PC-3 (cell line): Measurements from ENCODE around the gene MIF4GD. TPM values are rescaled to one million over a fixed set of nuclear protein-coding genes. Genes with fewer than 3 reads are reported as not detected.

Experiments
- ATAC-seq: fragments of 200-7000 bp; cut with Tn5 transposase; 2 replicates; pipeline ENCODE4 v1.9.1; 2020; ENCODE audit warnings: mild to moderate bottlenecking, moderate library complexity
- BruUV-seq: library from RNA; stranded (reverse); fragments of 400-500 nt; replicated peaks from 2 replicates; lab custom pipeline; 2021; lab: Mats Ljungman, UMichigan
- CTCF ChIA-PET: fragments of 300-600 bp; sonication (Branson Sonifier 250); formaldehyde crosslinking; loops from one replicate; lab custom pipeline; 2022; ENCODE audit warnings: antibody characterized with exemption; lab: Charles Lee
- POLR2A ChIA-PET: fragments of 300-600 bp; sonication (Branson Sonifier 250); formaldehyde crosslinking; loops from one replicate; lab custom pipeline; 2022; ENCODE audit warnings: antibody characterized with exemption; ENCODE audit not compliant: unreplicated experiment; lab: Charles Lee
- DNase-seq: peaks from one replicate; pipeline ENCODE4 v3.0.0-alpha.2; 2015
- H2AFZ ChIP-seq: fragments of 300-600 bp; sonication (generic); 2 replicates; pipeline ENCODE4 v1.6.0; 2016; ENCODE audit warnings: antibody characterized with exemption, low read length
- H3F3A ChIP-seq: fragments of 300-600 bp; sonication (generic); one replicate; pipeline ENCODE4 v1.6.0; 2017; ENCODE audit warnings: antibody characterized with exemption, low read length, control low read depth, mild to moderate bottlenecking; ENCODE audit not compliant: unreplicated experiment
- H3K27ac ChIP-seq: fragments of 300-600 bp; sonication (generic); 2 replicates; pipeline ENCODE4 v1.5.1; 2016; ENCODE audit warnings: mild to moderate bottlenecking, low read length
- H3K27me3 ChIP-seq: fragments of 300-600 bp; sonication (generic); 2 replicates; pipeline ENCODE4 v1.6.1; 2016; ENCODE audit warnings: low read length, mixed read lengths
- H3K36me3 ChIP-seq: fragments of 300-600 bp; sonication (generic); 2 replicates; pipeline ENCODE4 v1.6.1; 2016; ENCODE audit warnings: low read depth, mixed run types, low read length, mixed read lengths
- H3K4me1 ChIP-seq: fragments of 300-600 bp; sonication (generic); 2 replicates; pipeline ENCODE4 v1.5.1; 2016; ENCODE audit warnings: low read length; ENCODE audit not compliant: insufficient read depth
- H3K4me2 ChIP-seq: fragments of 300-600 bp; sonication (generic); 2 replicates; pipeline ENCODE4 v1.6.0; 2016; ENCODE audit warnings: low read length
- H3K4me3 ChIP-seq: fragments of 300-600 bp; sonication (generic); 2 replicates; pipeline ENCODE4 v1.5.1; 2016; ENCODE audit warnings: mild to moderate bottlenecking, low read length, mixed read lengths
- H3K79me2 ChIP-seq: fragments of 300-600 bp; sonication (generic); 2 replicates; pipeline ENCODE4 v1.6.1; 2017; ENCODE audit warnings: low read length, mixed read lengths
- H3K9ac ChIP-seq: fragments of 300-600 bp; sonication (generic); 2 replicates; pipeline ENCODE4 v1.6.0; 2016; ENCODE audit warnings: mild to moderate bottlenecking, low read length
- H3K9me2 ChIP-seq: fragments of 300-600 bp; sonication (generic); replicated peaks from 2 replicates; pipeline ENCODE4 v1.6.1; 2016; ENCODE audit warnings: mixed run types, low read length, mixed read lengths
- H3K9me3 ChIP-seq: fragments of 300-600 bp; sonication (generic); 2 replicates; pipeline ENCODE4 v1.6.1; 2016; ENCODE audit warnings: low read length, mixed read lengths
- H4K20me1 ChIP-seq: fragments of 300-600 bp; sonication (generic); 2 replicates; pipeline ENCODE4 v1.6.1; 2016; ENCODE audit warnings: low read length, mixed read lengths
- CTCF ChIP-seq: fragments of 300-600 bp; sonication (generic); conservative IDR thresholded peaks from 2 replicates; pipeline ENCODE4 v1.5.1; 2017; ENCODE audit warnings: antibody characterized with exemption, low read depth, mild to moderate bottlenecking, low read length
- EZH2 ChIP-seq: fragments of 300-600 bp; sonication (generic); IDR thresholded peaks from one replicate; pipeline ENCODE4 v1.6.1; 2017; ENCODE audit warnings: antibody characterized with exemption, mild to moderate bottlenecking, low read length; ENCODE audit not compliant: unreplicated experiment
- EZH2phosphoT487 ChIP-seq: fragments of 300-600 bp; sonication (generic); IDR thresholded peaks from 2 replicates; pipeline ENCODE4 v1.6.1; 2018; ENCODE audit warnings: mild to moderate bottlenecking, antibody characterized with exemption, low read length, borderline replicate concordance
- intact Hi-C: fragments of 100-400 bp; cut with micrococcal nuclease; formaldehyde crosslinking; loops from 2 replicates; pipeline ENCODE4 v1.9.0; 2023
- total RNA-seq: library from RNA; depleted of rRNA; stranded (reverse); fragments of >200 nt; gene quantifications from 2 replicates; pipeline ENCODE4 v1.2.3, GENCODE V29; 2014

Gene MIF4GD
- total RNA-seq, 1 experiment from 2014 or later, result 42.3 TPM

- H3K4me2 ChIP-seq, result no peak overlapping the region
- no peaks in the 10 kb centered on the region for H3K4me1 ChIP-seq
- intact Hi-C loops, result no loop called here
- ChIA-PET POLR2A (no interaction called here), CTCF (no interaction called here)
- DNase-seq, result no peak
- H3K27ac ChIP-seq, result no peak overlapping the region
- H3K9ac ChIP-seq, result no peak overlapping the region
- H3K9me3 ChIP-seq, result no peaks in the 10 kb centered on the region
- H3K36me3 ChIP-seq, result peaks cover 29% of the 10 kb centered on the region
- H3K4me3 ChIP-seq, result no peak overlapping the region
- BruUV-seq, result no TSS peak
- H4K20me1 ChIP-seq, result no peaks in the 10 kb centered on the region
- no peaks in the 10 kb centered on the region for H3F3A ChIP-seq
- H3K9me2 ChIP-seq, result no peaks in the 10 kb centered on the region
- H3K27me3 ChIP-seq, result no peaks in the 10 kb centered on the region
- H2AFZ ChIP-seq, result no peak overlapping the region
- ATAC-seq, result no peak
- TF ChIP-seq EZH2 (no peak), EZH2phosphoT487 (no peak), CTCF (no peak)
- no peaks in the 10 kb centered on the region for H3K79me2 ChIP-seq
Measured at GRCh38 chr17:75318615-75319222, 47.7 kb upstream of the MIF4GD start.

DNA sequence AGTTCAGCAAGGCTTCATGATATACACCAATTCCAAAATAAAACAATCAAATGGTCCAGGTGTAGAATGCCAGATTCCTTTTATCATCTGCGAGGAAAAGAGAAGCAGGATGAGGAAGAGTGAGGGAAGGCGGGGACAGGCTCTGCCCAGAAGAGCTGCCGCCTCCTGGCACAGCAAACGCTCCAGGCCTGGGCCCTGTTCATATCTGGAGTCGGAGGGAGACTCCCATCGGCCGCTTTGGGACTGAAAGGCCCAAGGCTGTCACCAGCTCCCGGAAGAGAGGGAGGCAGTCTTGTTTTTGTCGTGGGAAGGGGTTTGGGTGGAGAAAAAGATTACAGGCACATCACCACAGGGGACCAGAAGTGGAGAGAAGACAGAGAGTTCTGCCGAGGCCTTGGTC, 47.2 kb upstream of the MIF4GD start:
- intact Hi-C loops, result no loop called here
- ChIA-PET POLR2A (no interaction called here), CTCF (no interaction called here)
- Histone ChIP-seq H3K9ac (no peak overlapping the region), H3F3A (no peaks in the 10 kb centered on the region), H3K4me3 (no peak overlapping the region), H3K4me2 (no peak overlapping the region), H3K36me3 (peaks cover 29% of the 10 kb centered on the region), H4K20me1 (no peaks in the 10 kb centered on the region), H3K79me2 (no peaks in the 10 kb centered on the region), H3K4me1 (no peaks in the 10 kb centered on the region), H3K9me3 (no peaks in the 10 kb centered on the region), H2AFZ (no peak overlapping the region), H3K9me2 (no peaks in the 10 kb centered on the region), H3K27ac (no peak overlapping the region), H3K27me3 (no peaks in the 10 kb centered on the region)
- no peak for ATAC-seq
- no TSS peak for BruUV-seq
- TF ChIP-seq EZH2 (no peak), EZH2phosphoT487 (no peak)
- no peak for DNase-seq

GRCh38 chr17:75317671-75318070, 46.6 kb upstream of the MIF4GD start:
- Histone ChIP-seq H3F3A (no peaks in the 10 kb centered on the region), H2AFZ (no peak overlapping the region), H3K9me3 (no peaks in the 10 kb centered on the region), H3K36me3 (peaks cover 29% of the 10 kb centered on the region), H3K4me2 (no peak overlapping the region), H4K20me1 (no peaks in the 10 kb centered on the region), H3K4me1 (no peaks in the 10 kb centered on the region), H3K9me2 (no peaks in the 10 kb centered on the region), H3K27me3 (no peaks in the 10 kb centered on the region), H3K27ac (no peak overlapping the region), H3K4me3 (no peak overlapping the region), H3K79me2 (no peaks in the 10 kb centered on the region), H3K9ac (no peak overlapping the region)
- ATAC-seq (no peak), DNase-seq (no peak)
- intact Hi-C loops, result no loop called here
- BruUV-seq, result no TSS peak
- ChIA-PET POLR2A (no interaction called here), CTCF (no interaction called here)
- TF ChIP-seq CTCF (no peak), EZH2 (no peak), EZH2phosphoT487 (no peak)
